Breast epithelium (tissue), 3 donors: ENCODE measurements around the gene RO60.

Experiments
- POLR2A ChIP-seq: fragments of 450-650 bp; IDR thresholded peaks from one replicate; pipeline ENCODE4 v1.6.1; 2016; ENCODE audit warnings: antibody characterized with exemption, mild to moderate bottlenecking, moderate library complexity
- POLR2AphosphoS5 ChIP-seq, 3 donors: sonication (generic); formaldehyde crosslinking; IDR thresholded peaks; one replicate each; pipeline ENCODE4 v1.6.1; 2017; ENCODE audit warnings: antibody characterized with exemption in 3 of 3
- TF ChIP-seq, protein P1 (sequence below), 3 donors: fragments of 450-650 bp; IDR thresholded peaks; one replicate each; pipeline ENCODE4 v1.5.1; 2016 to 2017; ENCODE audit warnings: antibody characterized with exemption in 3 of 3, mild to moderate bottlenecking in 3 of 3, moderate library complexity in 3 of 3

DNA sequence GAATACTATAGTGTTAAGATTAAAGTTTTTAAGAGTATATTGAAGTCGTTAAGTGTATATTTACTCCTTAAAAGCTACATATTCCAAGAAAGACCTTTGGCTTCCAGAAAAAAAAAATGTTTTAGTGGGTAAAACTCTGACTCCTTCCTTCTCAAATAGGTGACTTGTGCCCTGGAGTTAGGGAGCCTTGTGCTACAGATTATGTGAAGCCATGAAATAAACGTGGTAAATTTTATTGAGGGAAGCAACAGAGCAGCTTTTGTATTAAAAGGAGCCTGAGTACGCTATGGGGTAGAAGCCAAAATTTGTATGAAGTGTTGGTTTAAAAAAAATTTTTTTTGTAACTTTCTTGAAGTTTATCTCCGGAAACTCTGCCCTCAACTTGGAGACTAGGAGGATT, 994 bp downstream of the RO60 start:
- TF ChIP-seq, protein P1, sequence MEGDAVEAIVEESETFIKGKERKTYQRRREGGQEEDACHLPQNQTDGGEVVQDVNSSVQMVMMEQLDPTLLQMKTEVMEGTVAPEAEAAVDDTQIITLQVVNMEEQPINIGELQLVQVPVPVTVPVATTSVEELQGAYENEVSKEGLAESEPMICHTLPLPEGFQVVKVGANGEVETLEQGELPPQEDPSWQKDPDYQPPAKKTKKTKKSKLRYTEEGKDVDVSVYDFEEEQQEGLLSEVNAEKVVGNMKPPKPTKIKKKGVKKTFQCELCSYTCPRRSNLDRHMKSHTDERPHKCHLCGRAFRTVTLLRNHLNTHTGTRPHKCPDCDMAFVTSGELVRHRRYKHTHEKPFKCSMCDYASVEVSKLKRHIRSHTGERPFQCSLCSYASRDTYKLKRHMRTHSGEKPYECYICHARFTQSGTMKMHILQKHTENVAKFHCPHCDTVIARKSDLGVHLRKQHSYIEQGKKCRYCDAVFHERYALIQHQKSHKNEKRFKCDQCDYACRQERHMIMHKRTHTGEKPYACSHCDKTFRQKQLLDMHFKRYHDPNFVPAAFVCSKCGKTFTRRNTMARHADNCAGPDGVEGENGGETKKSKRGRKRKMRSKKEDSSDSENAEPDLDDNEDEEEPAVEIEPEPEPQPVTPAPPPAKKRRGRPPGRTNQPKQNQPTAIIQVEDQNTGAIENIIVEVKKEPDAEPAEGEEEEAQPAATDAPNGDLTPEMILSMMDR (IDR thresholded peaks at IDR 0.05) = no peak
- no peak for TF ChIP-seq POLR2A
- no peak for TF ChIP-seq POLR2AphosphoS5 (IDR thresholded peaks at IDR 0.05)
